Osteoblast (primary cell): ENCODE data around the gene SPTB. TPM values are rescaled to one million over a fixed set of nuclear protein-coding genes. Genes with fewer than 3 reads are reported as not detected.

Experiments
- DNase-seq: peaks from one replicate; pipeline ENCODE4 v3.0.0; 2011; ENCODE audit warnings: low spot score, mixed read lengths; ENCODE audit not compliant: insufficient read length; ENCODE audit errors: missing footprints
- H2AFZ ChIP-seq: 2 replicates; pipeline ENCODE4 v1.6.0; 2011; ENCODE audit warnings: mild to moderate bottlenecking, low read length
- H3K27ac ChIP-seq: 2 replicates; pipeline ENCODE4 v1.5.1; 2011; ENCODE audit warnings: mild to moderate bottlenecking, low read depth, low read length, moderate library complexity
- H3K27me3 ChIP-seq: 2 replicates; pipeline ENCODE4 v1.6.0; 2012; ENCODE audit warnings: mild to moderate bottlenecking, control low read depth, inconsistent platforms, low read length, moderate library complexity; ENCODE audit not compliant: insufficient read depth
- H3K36me3 ChIP-seq: 2 replicates; pipeline ENCODE4 v1.5.1; 2011; ENCODE audit warnings: mild to moderate bottlenecking, low read length, control low read depth, moderate library complexity; ENCODE audit not compliant: insufficient read depth
- H3K4me1 ChIP-seq: 2 replicates; pipeline ENCODE4 v1.5.1; 2011; ENCODE audit warnings: mild to moderate bottlenecking, low read length, control low read depth, moderate library complexity; ENCODE audit not compliant: insufficient read depth
- H3K4me2 ChIP-seq: 2 replicates; pipeline ENCODE4 v1.6.0; 2011; ENCODE audit warnings: mild to moderate bottlenecking, low read length; ENCODE audit not compliant: insufficient read depth
- H3K4me3 ChIP-seq: fragments of 200-600 bp; sonication (generic); 3 replicates; pipeline ENCODE4 v1.5.1; 2012; ENCODE audit warnings: mild to moderate bottlenecking, low read length, inconsistent platforms; ENCODE audit not compliant: insufficient read depth
- H3K79me2 ChIP-seq: 2 replicates; pipeline ENCODE4 v1.6.0; 2012; ENCODE audit warnings: mild to moderate bottlenecking, low read length, control low read depth, inconsistent platforms; ENCODE audit not compliant: insufficient read depth
- H3K9me3 ChIP-seq: 2 replicates; pipeline ENCODE4 v1.5.1; 2011; ENCODE audit warnings: low read depth, low read length, control low read depth
- H4K20me1 ChIP-seq: 2 replicates; pipeline ENCODE4 v1.6.0; 2012; ENCODE audit warnings: mild to moderate bottlenecking, low read length, control low read depth; ENCODE audit not compliant: insufficient read depth
- CTCF ChIP-seq: IDR thresholded peaks from 2 replicates; pipeline ENCODE4 v1.5.1; 2011; ENCODE audit warnings: mild to moderate bottlenecking, low read depth, low read length, moderate library complexity; ENCODE audit errors: extremely low read depth
- total RNA-seq: library from RNA; depleted of rRNA; stranded (reverse); fragments of >200 nt; gene quantifications from 2 replicates; pipeline ENCODE4 v1.2.3, GENCODE V29; 2012

Gene SPTB
- total RNA-seq, 1 donor: under 0.01 TPM

- H3K4me1 ChIP-seq: no peaks in the 10 kb centered on the region
- no peak overlapping the region for H3K4me3 ChIP-seq
- no peak overlapping the region for H3K27ac ChIP-seq
- no peak for TF ChIP-seq CTCF
- H4K20me1 ChIP-seq: no peaks in the 10 kb centered on the region
- no peaks in the 10 kb centered on the region for H3K36me3 ChIP-seq
- no peaks in the 10 kb centered on the region for H3K9me3 ChIP-seq
- H2AFZ ChIP-seq: no peak overlapping the region
- peaks cover 26% of the 10 kb centered on the region for H3K27me3 ChIP-seq
- no peak for DNase-seq
- H3K79me2 ChIP-seq: no peaks in the 10 kb centered on the region
- no peak overlapping the region for H3K4me2 ChIP-seq
Observed at GRCh38 chr14:64835431-64835830, 44.3 kb downstream of the SPTB start.

- Histone ChIP-seq H3K4me3 (no peak overlapping the region), H3K36me3 (no peaks in the 10 kb centered on the region), H2AFZ (no peak overlapping the region), H3K4me1 (no peaks in the 10 kb centered on the region), H3K4me2 (no peak overlapping the region), H3K79me2 (no peaks in the 10 kb centered on the region), H3K9me3 (no peaks in the 10 kb centered on the region), H4K20me1 (no peaks in the 10 kb centered on the region), H3K27me3 (peaks cover 21% of the 10 kb centered on the region), H3K27ac (no peak overlapping the region)
- no peak for TF ChIP-seq CTCF
- no peak for DNase-seq
Observed at GRCh38 chr14:64834965-64835364, 44.7 kb downstream of the SPTB start.

- Histone ChIP-seq H3K4me3 (no peak overlapping the region), H4K20me1 (no peaks in the 10 kb centered on the region), H3K79me2 (no peaks in the 10 kb centered on the region), H3K27ac (no peak overlapping the region), H3K4me1 (peaks cover 2% of the 10 kb centered on the region), H3K36me3 (no peaks in the 10 kb centered on the region), H3K4me2 (no peak overlapping the region), H3K9me3 (no peaks in the 10 kb centered on the region), H2AFZ (no peak overlapping the region), H3K27me3 (peaks cover 35% of the 10 kb centered on the region)
- no peak for DNase-seq
- TF ChIP-seq CTCF: no peak
Observed at GRCh38 chr14:64831419-64831818, 48.3 kb downstream of the SPTB start.

- Histone ChIP-seq H3K4me2 (no peak overlapping the region), H2AFZ (no peak overlapping the region), H3K36me3 (no peaks in the 10 kb centered on the region), H3K27me3 (peaks cover 31% of the 10 kb centered on the region), H3K27ac (no peak overlapping the region), H3K9me3 (no peaks in the 10 kb centered on the region), H3K4me1 (peaks cover 4% of the 10 kb centered on the region), H3K79me2 (no peaks in the 10 kb centered on the region), H3K4me3 (no peak overlapping the region), H4K20me1 (no peaks in the 10 kb centered on the region)
- no peak for TF ChIP-seq CTCF
- DNase-seq: no peak
Observed at GRCh38 chr14:64830961-64831360, 48.7 kb downstream of the SPTB start.
